Measurements from ENCODE around the gene CADPS. TPM values are rescaled to one million over a fixed set of nuclear protein-coding genes. Genes with fewer than 3 reads are reported as not detected.

Gene CADPS
- total RNA-seq, 1 donor from 2014 or later = not detected

GRCh38 chr3:62895901-62896300, 20.7 kb upstream of the CADPS start:
- TF ChIP-seq CTCF (IDR thresholded peaks at IDR 0.05) = no peak
- Histone ChIP-seq H3K9me3 (no peaks in the 10 kb centered on the region), H3K36me3 (no peaks in the 10 kb centered on the region), H3K27ac (no peak overlapping the region), H3K27me3 (no peaks in the 10 kb centered on the region), H3K4me3 (no peak overlapping the region), H3K4me1 (no peaks in the 10 kb centered on the region)
- DNase-seq (ENCODE audit: low spot score in 2 of 2) = no peak
- intact Hi-C loops (cut with DNase I) = no loop called here

DNA sequence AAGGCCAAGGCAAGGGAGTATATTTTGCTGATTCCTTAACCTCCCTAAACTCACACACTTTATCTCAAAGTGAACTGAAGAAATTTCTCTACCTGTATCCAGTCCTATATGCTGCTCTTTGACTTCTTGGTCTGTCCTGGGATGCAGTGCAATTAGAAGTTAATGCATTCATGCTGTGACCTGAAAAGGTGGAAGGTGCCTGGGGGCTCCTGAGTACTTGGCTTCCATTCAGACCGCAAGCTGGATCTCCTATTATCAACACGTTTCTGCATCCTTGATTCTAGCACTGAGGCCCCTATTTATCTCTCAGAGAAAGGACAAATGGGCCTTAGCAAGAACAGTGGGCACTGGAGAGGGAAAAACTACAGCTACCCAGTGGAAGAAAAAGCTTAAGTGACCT, 17.7 kb upstream of the CADPS start:
- intact Hi-C loops (cut with DNase I) = no loop called here

DNA sequence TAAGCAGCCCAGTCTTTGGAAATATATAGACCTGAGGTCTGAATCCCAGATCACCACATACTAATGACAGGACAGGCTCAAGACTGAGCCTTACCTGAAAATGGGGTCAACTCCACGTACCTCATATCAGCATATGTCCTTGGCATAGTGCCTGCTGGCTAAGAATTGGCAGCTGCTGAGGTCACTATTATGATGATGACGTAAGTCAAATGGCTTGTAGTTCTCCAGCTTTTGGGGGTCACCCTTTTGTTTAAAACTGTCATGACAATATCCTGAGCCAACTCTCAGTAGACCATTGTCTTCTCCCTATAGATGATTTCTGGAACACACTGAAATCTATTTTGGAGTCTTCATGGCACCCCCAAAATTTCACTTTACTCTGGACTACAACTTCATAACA, 16.8 kb upstream of the CADPS start:
- intact Hi-C loops (cut with DNase I) = no loop called here
- Histone ChIP-seq H3K4me1 (no peaks in the 10 kb centered on the region), H3K36me3 (no peaks in the 10 kb centered on the region), H3K27ac (no peak overlapping the region), H3K27me3 (no peaks in the 10 kb centered on the region), H3K9me3 (no peaks in the 10 kb centered on the region), H3K4me3 (no peak overlapping the region)
- no peak for DNase-seq (ENCODE audit: low spot score in 2 of 2)
- TF ChIP-seq CTCF (IDR thresholded peaks at IDR 0.05) = no peak

More for the DNA sequence above, 17.7 kb upstream of the CADPS start:
- Histone ChIP-seq H3K4me3 (no peak overlapping the region), H3K9me3 (no peaks in the 10 kb centered on the region), H3K27ac (no peak overlapping the region), H3K27me3 (no peaks in the 10 kb centered on the region), H3K4me1 (no peaks in the 10 kb centered on the region), H3K36me3 (no peaks in the 10 kb centered on the region)
- no peak for DNase-seq (ENCODE audit: low spot score in 2 of 2)
- no peak for TF ChIP-seq CTCF (IDR thresholded peaks at IDR 0.05)

- H3K27me3 ChIP-seq = no peaks in the 10 kb centered on the region
- H3K27ac ChIP-seq = no peak overlapping the region
- DNase-seq (ENCODE audit: low spot score in 2 of 2) = no peak
- H3K9me3 ChIP-seq = no peaks in the 10 kb centered on the region
- no peaks in the 10 kb centered on the region for H3K36me3 ChIP-seq
- intact Hi-C loops (cut with DNase I) = no loop called here
- no peak overlapping the region for H3K4me3 ChIP-seq
- TF ChIP-seq CTCF (IDR thresholded peaks at IDR 0.05) = no peak
- H3K4me1 ChIP-seq = no peaks in the 10 kb centered on the region
These were observed 13.6 kb upstream of the CADPS start for GRCh38 chr3:62888778-62889177.

GRCh38 chr3:62888180-62888579, 13.0 kb upstream of the CADPS start:
- H3K9me3 ChIP-seq = no peaks in the 10 kb centered on the region

More at GRCh38 chr3:62888180-62888579, 13.0 kb upstream of the CADPS start:
- Histone ChIP-seq H3K27ac (no peak overlapping the region), H3K36me3 (no peaks in the 10 kb centered on the region), H3K4me1 (no peaks in the 10 kb centered on the region), H3K27me3 (no peaks in the 10 kb centered on the region), H3K4me3 (no peak overlapping the region)
- no peak for DNase-seq (ENCODE audit: low spot score in 2 of 2)
- no peak for TF ChIP-seq CTCF (IDR thresholded peaks at IDR 0.05)
- intact Hi-C loops (cut with DNase I) = no loop called here
